ENCODE results near the gene SEZ6L2.

DNA sequence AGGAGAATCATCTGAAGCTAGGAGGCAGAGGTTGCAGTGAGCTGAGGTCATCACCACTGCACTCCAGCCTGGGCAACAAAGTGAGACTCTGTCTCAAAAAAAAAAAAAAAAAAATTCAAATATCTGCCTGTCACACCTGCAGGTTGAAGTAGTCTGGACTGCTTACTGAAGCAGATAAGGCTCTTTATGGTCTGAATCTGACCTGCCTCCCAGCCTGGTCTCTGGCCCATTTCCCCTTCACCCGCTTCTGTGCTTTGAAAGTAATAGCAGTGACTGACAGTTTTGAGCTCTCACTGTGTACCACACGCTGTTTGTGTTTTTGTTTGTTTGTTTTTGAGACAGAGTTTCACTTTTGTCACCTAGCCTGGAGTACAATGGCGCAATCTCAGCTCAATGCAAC is 5.8 kb downstream of the SEZ6L2 start:
- TF ChIP-seq POLR2A (IDR thresholded peaks at IDR 0.05) (no peak), EP300 (IDR thresholded peaks at IDR 0.05) (no peak)
- TF ChIP-seq, protein P1, sequence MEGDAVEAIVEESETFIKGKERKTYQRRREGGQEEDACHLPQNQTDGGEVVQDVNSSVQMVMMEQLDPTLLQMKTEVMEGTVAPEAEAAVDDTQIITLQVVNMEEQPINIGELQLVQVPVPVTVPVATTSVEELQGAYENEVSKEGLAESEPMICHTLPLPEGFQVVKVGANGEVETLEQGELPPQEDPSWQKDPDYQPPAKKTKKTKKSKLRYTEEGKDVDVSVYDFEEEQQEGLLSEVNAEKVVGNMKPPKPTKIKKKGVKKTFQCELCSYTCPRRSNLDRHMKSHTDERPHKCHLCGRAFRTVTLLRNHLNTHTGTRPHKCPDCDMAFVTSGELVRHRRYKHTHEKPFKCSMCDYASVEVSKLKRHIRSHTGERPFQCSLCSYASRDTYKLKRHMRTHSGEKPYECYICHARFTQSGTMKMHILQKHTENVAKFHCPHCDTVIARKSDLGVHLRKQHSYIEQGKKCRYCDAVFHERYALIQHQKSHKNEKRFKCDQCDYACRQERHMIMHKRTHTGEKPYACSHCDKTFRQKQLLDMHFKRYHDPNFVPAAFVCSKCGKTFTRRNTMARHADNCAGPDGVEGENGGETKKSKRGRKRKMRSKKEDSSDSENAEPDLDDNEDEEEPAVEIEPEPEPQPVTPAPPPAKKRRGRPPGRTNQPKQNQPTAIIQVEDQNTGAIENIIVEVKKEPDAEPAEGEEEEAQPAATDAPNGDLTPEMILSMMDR (IDR thresholded peaks at IDR 0.05): no peak

Data from tibial nerve (tissue), 4 donors.